PC-3 (cell line): ENCODE data around the gene MLLT3. TPM values are rescaled to one million over a fixed set of nuclear protein-coding genes. Genes with fewer than 3 reads are reported as not detected.

ENCODE experiments used
- ATAC-seq: fragments of 200-7000 bp; cut with Tn5 transposase; 2 replicates; pipeline ENCODE4 v1.9.1; 2020; ENCODE audit warnings: mild to moderate bottlenecking, moderate library complexity
- BruUV-seq: library from RNA; stranded (reverse); fragments of 400-500 nt; replicated peaks from 2 replicates; lab custom pipeline; 2021; lab: Mats Ljungman, UMichigan
- CTCF ChIA-PET: fragments of 300-600 bp; sonication (Branson Sonifier 250); formaldehyde crosslinking; loops from one replicate; lab custom pipeline; 2022; ENCODE audit warnings: antibody characterized with exemption; lab: Charles Lee
- POLR2A ChIA-PET: fragments of 300-600 bp; sonication (Branson Sonifier 250); formaldehyde crosslinking; loops from one replicate; lab custom pipeline; 2022; ENCODE audit warnings: antibody characterized with exemption; ENCODE audit not compliant: unreplicated experiment; lab: Charles Lee
- DNase-seq: peaks from one replicate; pipeline ENCODE4 v3.0.0-alpha.2; 2015
- H2AFZ ChIP-seq: fragments of 300-600 bp; sonication (generic); 2 replicates; pipeline ENCODE4 v1.6.0; 2016; ENCODE audit warnings: antibody characterized with exemption, low read length
- H3F3A ChIP-seq: fragments of 300-600 bp; sonication (generic); one replicate; pipeline ENCODE4 v1.6.0; 2017; ENCODE audit warnings: antibody characterized with exemption, low read length, control low read depth, mild to moderate bottlenecking; ENCODE audit not compliant: unreplicated experiment
- H3K27ac ChIP-seq: fragments of 300-600 bp; sonication (generic); 2 replicates; pipeline ENCODE4 v1.5.1; 2016; ENCODE audit warnings: mild to moderate bottlenecking, low read length
- H3K27me3 ChIP-seq: fragments of 300-600 bp; sonication (generic); 2 replicates; pipeline ENCODE4 v1.6.1; 2016; ENCODE audit warnings: low read length, mixed read lengths
- H3K36me3 ChIP-seq: fragments of 300-600 bp; sonication (generic); 2 replicates; pipeline ENCODE4 v1.6.1; 2016; ENCODE audit warnings: low read depth, mixed run types, low read length, mixed read lengths
- H3K4me1 ChIP-seq: fragments of 300-600 bp; sonication (generic); 2 replicates; pipeline ENCODE4 v1.5.1; 2016; ENCODE audit warnings: low read length; ENCODE audit not compliant: insufficient read depth
- H3K4me2 ChIP-seq: fragments of 300-600 bp; sonication (generic); 2 replicates; pipeline ENCODE4 v1.6.0; 2016; ENCODE audit warnings: low read length
- H3K4me3 ChIP-seq: fragments of 300-600 bp; sonication (generic); 2 replicates; pipeline ENCODE4 v1.5.1; 2016; ENCODE audit warnings: mild to moderate bottlenecking, low read length, mixed read lengths
- H3K79me2 ChIP-seq: fragments of 300-600 bp; sonication (generic); 2 replicates; pipeline ENCODE4 v1.6.1; 2017; ENCODE audit warnings: low read length, mixed read lengths
- H3K9ac ChIP-seq: fragments of 300-600 bp; sonication (generic); 2 replicates; pipeline ENCODE4 v1.6.0; 2016; ENCODE audit warnings: mild to moderate bottlenecking, low read length
- H3K9me2 ChIP-seq: fragments of 300-600 bp; sonication (generic); replicated peaks from 2 replicates; pipeline ENCODE4 v1.6.1; 2016; ENCODE audit warnings: mixed run types, low read length, mixed read lengths
- H3K9me3 ChIP-seq: fragments of 300-600 bp; sonication (generic); 2 replicates; pipeline ENCODE4 v1.6.1; 2016; ENCODE audit warnings: low read length, mixed read lengths
- H4K20me1 ChIP-seq: fragments of 300-600 bp; sonication (generic); 2 replicates; pipeline ENCODE4 v1.6.1; 2016; ENCODE audit warnings: low read length, mixed read lengths
- EZH2 ChIP-seq: fragments of 300-600 bp; sonication (generic); IDR thresholded peaks from one replicate; pipeline ENCODE4 v1.6.1; 2017; ENCODE audit warnings: antibody characterized with exemption, mild to moderate bottlenecking, low read length; ENCODE audit not compliant: unreplicated experiment
- EZH2phosphoT487 ChIP-seq: fragments of 300-600 bp; sonication (generic); IDR thresholded peaks from 2 replicates; pipeline ENCODE4 v1.6.1; 2018; ENCODE audit warnings: mild to moderate bottlenecking, antibody characterized with exemption, low read length, borderline replicate concordance
- intact Hi-C: fragments of 100-400 bp; cut with micrococcal nuclease; formaldehyde crosslinking; loops from 2 replicates; pipeline ENCODE4 v1.9.0; 2023
- total RNA-seq: library from RNA; depleted of rRNA; stranded (reverse); fragments of >200 nt; gene quantifications from 2 replicates; pipeline ENCODE4 v1.2.3, GENCODE V29; 2014
- TF ChIP-seq, protein P1 (sequence below): fragments of 300-600 bp; sonication (generic); conservative IDR thresholded peaks from 2 replicates; pipeline ENCODE4 v1.5.1; 2017; ENCODE audit warnings: antibody characterized with exemption, low read depth, mild to moderate bottlenecking, low read length

MLLT3 gene
- total RNA-seq, 1 experiment from 2014 or later, result 7.1 TPM

DNA sequence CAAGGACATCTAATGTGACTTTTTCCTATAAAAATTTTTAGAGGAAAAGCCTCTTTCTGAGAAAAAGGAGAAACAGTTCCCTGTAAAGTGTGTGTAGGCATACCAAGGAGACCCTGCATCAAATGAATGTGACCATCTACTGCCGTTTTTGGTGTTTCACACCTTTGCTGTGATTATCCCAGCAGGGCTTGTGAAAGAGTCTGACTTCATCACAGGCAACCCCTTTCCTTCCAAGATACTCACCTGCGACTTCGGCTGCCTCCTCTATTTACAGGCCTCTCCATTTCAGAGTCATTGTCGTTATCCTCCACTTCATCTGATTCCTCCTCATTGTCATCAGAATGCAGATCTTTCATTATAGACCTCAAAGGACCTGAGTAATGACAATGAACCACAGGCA, 259.1 kb downstream of the MLLT3 start:
- Histone ChIP-seq H3F3A (no peaks in the 10 kb centered on the region), H3K4me3 (no peak overlapping the region), H3K27ac (no peak overlapping the region), H3K9me3 (no peaks in the 10 kb centered on the region), H3K4me2 (no peak overlapping the region), H4K20me1 (no peaks in the 10 kb centered on the region), H3K79me2 (no peaks in the 10 kb centered on the region), H3K36me3 (no peaks in the 10 kb centered on the region), H3K27me3 (no peaks in the 10 kb centered on the region), H3K4me1 (peaks cover 3% of the 10 kb centered on the region; the same call in 1 of the 2 replicates), H2AFZ (no peak overlapping the region), H3K9ac (no peak overlapping the region), H3K9me2 (no peaks in the 10 kb centered on the region)
- DNase-seq (no peak), ATAC-seq (no peak)
- intact Hi-C loops, result no loop called here
- ChIA-PET POLR2A (no interaction called here), CTCF (no interaction called here)
- no TSS peak for BruUV-seq
- TF ChIP-seq EZH2phosphoT487 (no peak), EZH2 (no peak)
- TF ChIP-seq, protein P1, sequence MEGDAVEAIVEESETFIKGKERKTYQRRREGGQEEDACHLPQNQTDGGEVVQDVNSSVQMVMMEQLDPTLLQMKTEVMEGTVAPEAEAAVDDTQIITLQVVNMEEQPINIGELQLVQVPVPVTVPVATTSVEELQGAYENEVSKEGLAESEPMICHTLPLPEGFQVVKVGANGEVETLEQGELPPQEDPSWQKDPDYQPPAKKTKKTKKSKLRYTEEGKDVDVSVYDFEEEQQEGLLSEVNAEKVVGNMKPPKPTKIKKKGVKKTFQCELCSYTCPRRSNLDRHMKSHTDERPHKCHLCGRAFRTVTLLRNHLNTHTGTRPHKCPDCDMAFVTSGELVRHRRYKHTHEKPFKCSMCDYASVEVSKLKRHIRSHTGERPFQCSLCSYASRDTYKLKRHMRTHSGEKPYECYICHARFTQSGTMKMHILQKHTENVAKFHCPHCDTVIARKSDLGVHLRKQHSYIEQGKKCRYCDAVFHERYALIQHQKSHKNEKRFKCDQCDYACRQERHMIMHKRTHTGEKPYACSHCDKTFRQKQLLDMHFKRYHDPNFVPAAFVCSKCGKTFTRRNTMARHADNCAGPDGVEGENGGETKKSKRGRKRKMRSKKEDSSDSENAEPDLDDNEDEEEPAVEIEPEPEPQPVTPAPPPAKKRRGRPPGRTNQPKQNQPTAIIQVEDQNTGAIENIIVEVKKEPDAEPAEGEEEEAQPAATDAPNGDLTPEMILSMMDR, result no peak

DNA sequence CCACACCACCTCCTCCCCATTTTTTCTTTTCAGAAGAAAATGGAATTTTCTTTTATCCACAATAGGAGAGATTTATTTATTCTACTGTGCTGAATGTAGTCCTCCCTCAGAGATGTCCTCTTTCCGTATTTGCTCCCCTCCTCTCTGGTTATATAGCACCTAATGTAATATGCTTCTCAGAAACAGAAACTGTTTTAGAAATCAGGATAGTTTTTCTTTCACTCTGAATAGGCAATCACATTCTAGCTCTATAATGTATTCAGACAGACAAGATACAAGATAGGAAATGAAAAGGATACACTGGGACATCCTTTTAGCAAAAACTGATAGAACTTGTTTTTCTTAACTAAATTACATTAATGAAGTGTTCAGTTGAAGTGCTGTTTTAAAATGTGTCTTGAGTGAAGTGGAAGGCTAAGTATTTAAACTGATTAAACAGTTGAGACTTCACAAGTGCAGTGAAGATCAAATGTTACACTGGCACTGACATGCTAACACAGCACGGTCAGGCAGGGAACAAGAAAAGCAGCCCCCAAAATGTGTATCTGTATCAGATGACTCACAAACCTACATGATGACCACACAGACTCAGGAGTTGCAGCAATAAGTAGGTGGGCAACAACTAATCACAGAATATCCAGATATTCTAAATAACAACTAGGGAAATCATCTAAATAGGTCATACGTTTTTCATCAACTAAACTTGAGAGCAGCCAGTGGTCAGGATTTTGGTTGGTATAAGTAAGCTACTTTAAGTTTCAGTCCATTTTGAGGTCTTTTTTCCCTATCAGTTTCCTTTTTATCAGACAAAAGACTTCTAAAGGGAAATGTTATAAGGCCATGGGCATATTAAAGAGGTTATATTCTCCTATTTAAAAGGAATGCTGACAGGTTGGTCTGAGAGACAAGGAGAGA, 260.4 kb downstream of the MLLT3 start:
- no peaks in the 10 kb centered on the region for H4K20me1 ChIP-seq
- peaks cover 16% of the 10 kb centered on the region for H3K4me1 ChIP-seq
- DNase-seq, result no peak
- H3K4me2 ChIP-seq, result no peak overlapping the region
- H3F3A ChIP-seq, result no peaks in the 10 kb centered on the region
- H3K27me3 ChIP-seq, result no peaks in the 10 kb centered on the region
- intact Hi-C loops, result no loop called here
- no peak overlapping the region for H3K27ac ChIP-seq
- no peaks in the 10 kb centered on the region for H3K9me2 ChIP-seq
- no peaks in the 10 kb centered on the region for H3K36me3 ChIP-seq
- no peak overlapping the region for H3K9ac ChIP-seq
- no peak overlapping the region for H2AFZ ChIP-seq
- no TSS peak for BruUV-seq
- CTCF ChIA-PET, result no interaction called here
- no peak for ATAC-seq
- TF ChIP-seq EZH2phosphoT487 (no peak), EZH2 (no peak)
- TF ChIP-seq, protein P1, result no peak
- no peaks in the 10 kb centered on the region for H3K79me2 ChIP-seq
- no peak overlapping the region for H3K4me3 ChIP-seq
- no peaks in the 10 kb centered on the region for H3K9me3 ChIP-seq
- POLR2A ChIA-PET, result no interaction called here

DNA sequence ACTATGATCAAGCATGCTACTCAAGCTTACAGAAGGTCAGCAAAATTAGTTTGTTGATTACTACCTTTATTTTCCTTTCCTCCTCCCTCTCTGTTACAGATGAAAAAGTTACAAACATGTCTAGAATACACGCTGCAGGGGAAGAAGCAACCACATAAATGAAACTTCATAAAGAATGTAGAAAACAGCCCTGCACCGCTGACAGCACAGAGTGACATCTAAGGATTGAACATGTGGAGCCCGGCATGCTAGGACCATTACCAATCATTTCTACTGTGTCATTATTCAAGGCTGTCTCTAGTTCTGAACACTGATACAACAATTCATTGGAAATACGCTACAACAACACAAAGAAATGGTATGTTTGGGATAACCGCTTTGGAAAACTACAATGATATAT, 261.1 kb downstream of the MLLT3 start:
- Histone ChIP-seq H3K9me3 (no peaks in the 10 kb centered on the region), H3K27ac (no peak overlapping the region), H3K9me2 (no peaks in the 10 kb centered on the region), H3K4me3 (no peak overlapping the region), H3K9ac (no peak overlapping the region), H3K4me2 (no peak overlapping the region), H3K4me1 (peaks cover 21% of the 10 kb centered on the region), H2AFZ (no peak overlapping the region), H3K27me3 (no peaks in the 10 kb centered on the region), H3K79me2 (no peaks in the 10 kb centered on the region), H3F3A (no peaks in the 10 kb centered on the region), H4K20me1 (no peaks in the 10 kb centered on the region), H3K36me3 (no peaks in the 10 kb centered on the region)
- POLR2A ChIA-PET, result no interaction called here
- DNase-seq (no peak), ATAC-seq (no peak)
- intact Hi-C loops, result no loop called here
- CTCF ChIA-PET, result no interaction called here
- BruUV-seq, result no TSS peak
- TF ChIP-seq EZH2phosphoT487 (no peak), EZH2 (no peak)
- TF ChIP-seq, protein P1, result no peak
